ENCODE measurements around the gene RNMT.
"Not testable (repeated sequence)": the region's sequence is repeated elsewhere in the genome, so short reads cannot be mapped to it uniquely, and the experiment has no call there.

RNMT gene

GRCh38 chr18:13716916-13717315 is 9.6 kb upstream of the RNMT start:
- no peak for ATAC-seq
- Mint-ChIP-seq H3K9me3 (peaks cover 0 to under 1% of the 10 kb centered on the region in 2 donors), H3K4me1 (peaks cover 49% of the 10 kb centered on the region), H3K27ac (no peak overlapping the region), H3K27me3 (no peaks in the 10 kb centered on the region), H3K4me3 (no peak overlapping the region)
- no peak for DNase-seq

- Mint-ChIP-seq H3K9me3 (no peaks in the 10 kb centered on the region), H3K4me3 (no peak overlapping the region), H3K4me1 (peaks cover 67% of the 10 kb centered on the region), H3K27ac (no peak overlapping the region), H3K27me3 (no peaks in the 10 kb centered on the region)
- DNase-seq, result no peak
- ATAC-seq, result no peak
These were observed 6.3 kb upstream of the RNMT start for GRCh38 chr18:13720123-13720522.

- Mint-ChIP-seq H3K4me1 (peaks cover 74% of the 10 kb centered on the region), H3K27me3 (no peaks in the 10 kb centered on the region), H3K27ac (no peak overlapping the region), H3K9me3 (no peaks in the 10 kb centered on the region), H3K4me3 (no peak overlapping the region)
- DNase-seq (no peak), ATAC-seq (no peak)
These were observed 5.6 kb upstream of the RNMT start for GRCh38 chr18:13720847-13721246.

GRCh38 chr18:13725566-13726231 is 774 bp upstream of the RNMT start:
- H3K4me1 Mint-ChIP-seq, result peaks cover 74% of the 10 kb centered on the region
- H3K4me3 Mint-ChIP-seq, result peak overlapping the region; percentile 83 to 98
- ATAC-seq (no peak), DNase-seq (no peak)
- H3K9me3 Mint-ChIP-seq, result no peaks in the 10 kb centered on the region
- H3K27me3 Mint-ChIP-seq, result no peaks in the 10 kb centered on the region
- H3K27ac Mint-ChIP-seq, result peak overlapping the region; percentile 80 to 99

- H3K4me3 Mint-ChIP-seq, result peak overlapping the region; percentile 83 to 98
- H3K27ac Mint-ChIP-seq, result peak overlapping the region; percentile 98 to 99
- H3K4me1 Mint-ChIP-seq, result peaks cover 71% of the 10 kb centered on the region
- DNase-seq (peak in 1 of 2 donors; percentile 34), ATAC-seq (peak; percentile 35)
- no peaks in the 10 kb centered on the region for H3K27me3 Mint-ChIP-seq
- no peaks in the 10 kb centered on the region for H3K9me3 Mint-ChIP-seq
These were observed 479 bp downstream of the RNMT start for GRCh38 chr18:13726972-13727331.

- Mint-ChIP-seq H3K4me3 (no peak overlapping the region), H3K27ac (no peak overlapping the region), H3K9me3 (peaks cover 0 to 4% of the 10 kb centered on the region in 2 donors), H3K4me1 (peaks cover 44% of the 10 kb centered on the region), H3K27me3 (no peaks in the 10 kb centered on the region)
- no peak for ATAC-seq
- no peak for DNase-seq
These were observed 4.0 kb downstream of the RNMT start for GRCh38 chr18:13730481-13730880.

- Mint-ChIP-seq H3K4me3 (no peak overlapping the region), H3K27ac (no peak overlapping the region), H3K9me3 (peaks cover 0 to 4% of the 10 kb centered on the region in 2 donors), H3K4me1 (peaks cover 9% of the 10 kb centered on the region), H3K27me3 (no peaks in the 10 kb centered on the region)
- ATAC-seq (no peak), DNase-seq (no peak)
These were observed 9.2 kb downstream of the RNMT start for GRCh38 chr18:13735681-13736080.

- no peak overlapping the region for H3K27ac Mint-ChIP-seq
- no peak overlapping the region for H3K4me3 Mint-ChIP-seq
- no peak for DNase-seq
- ATAC-seq, result no peak
- no peaks in the 10 kb centered on the region for H3K9me3 Mint-ChIP-seq
- H3K4me1 Mint-ChIP-seq, result peaks cover 5% of the 10 kb centered on the region
- no peaks in the 10 kb centered on the region for H3K27me3 Mint-ChIP-seq
These were observed 19.2 kb downstream of the RNMT start for GRCh38 chr18:13745696-13746095.

- Mint-ChIP-seq H3K27me3 (no peaks in the 10 kb centered on the region), H3K27ac (no peak overlapping the region), H3K4me3 (no peak overlapping the region), H3K9me3 (no peaks in the 10 kb centered on the region), H3K4me1 (peaks cover 5% of the 10 kb centered on the region)
- no peak for DNase-seq
- ATAC-seq, result no peak
These were observed 20.2 kb downstream of the RNMT start for GRCh38 chr18:13746633-13747032.

GRCh38 chr18:13751599-13751998 is 25.1 kb downstream of the RNMT start:
- not testable (repeated sequence) for ATAC-seq, H3K9me3 Mint-ChIP-seq, DNase-seq, H3K27ac Mint-ChIP-seq, H3K27me3 Mint-ChIP-seq, H3K4me1 Mint-ChIP-seq, H3K4me3 Mint-ChIP-seq

GRCh38 chr18:13756261-13756660 is 29.8 kb downstream of the RNMT start:
- DNase-seq, result no peak
- no peaks in the 10 kb centered on the region for H3K4me1 Mint-ChIP-seq
- ATAC-seq, result no peak

GRCh38 chr18:13756671-13757070 is 30.2 kb downstream of the RNMT start:
- no peak for ATAC-seq
- Mint-ChIP-seq H3K27ac (no peak overlapping the region), H3K4me1 (no peaks in the 10 kb centered on the region), H3K9me3 (no peaks in the 10 kb centered on the region), H3K27me3 (no peaks in the 10 kb centered on the region), H3K4me3 (no peak overlapping the region)
- no peak for DNase-seq

More at GRCh38 chr18:13756261-13756660, 29.8 kb downstream of the RNMT start:
- H3K27me3 Mint-ChIP-seq, result no peaks in the 10 kb centered on the region
- no peak overlapping the region for H3K4me3 Mint-ChIP-seq
- H3K27ac Mint-ChIP-seq, result no peak overlapping the region
- no peaks in the 10 kb centered on the region for H3K9me3 Mint-ChIP-seq

- no peak for ATAC-seq
- H3K27ac Mint-ChIP-seq, result no peak overlapping the region
These were observed 32.1 kb downstream of the RNMT start for GRCh38 chr18:13758622-13759021.

GRCh38 chr18:13760047-13760446 is 33.6 kb downstream of the RNMT start:
- H3K9me3 Mint-ChIP-seq, result peaks cover 17 to 23% of the 10 kb centered on the region in 2 donors

More at GRCh38 chr18:13758622-13759021, 32.1 kb downstream of the RNMT start:
- Mint-ChIP-seq H3K4me3 (no peak overlapping the region), H3K4me1 (no peaks in the 10 kb centered on the region), H3K9me3 (peaks cover 6 to 8% of the 10 kb centered on the region in 2 donors), H3K27me3 (no peaks in the 10 kb centered on the region)
- DNase-seq, result no peak

GRCh38 chr18:13762690-13763439 is 36.4 kb downstream of the RNMT start:
- Mint-ChIP-seq H3K27me3 (no peaks in the 10 kb centered on the region), H3K4me3 (no peak overlapping the region), H3K9me3 (peaks cover 22 to 51% of the 10 kb centered on the region in 2 donors), H3K27ac (peak overlapping the region in 1 of 2 donors; percentile 22), H3K4me1 (no peaks in the 10 kb centered on the region)
- DNase-seq (no peak), ATAC-seq (no peak)

More at GRCh38 chr18:13760047-13760446, 33.6 kb downstream of the RNMT start:
- Mint-ChIP-seq H3K4me3 (no peak overlapping the region), H3K27me3 (no peaks in the 10 kb centered on the region), H3K4me1 (no peaks in the 10 kb centered on the region), H3K27ac (no peak overlapping the region)
- ATAC-seq (no peak), DNase-seq (no peak)

- ATAC-seq, result no peak
- Mint-ChIP-seq H3K27ac (no peak overlapping the region), H3K9me3 (peaks cover 0 to 11% of the 10 kb centered on the region in 2 donors), H3K27me3 (peaks cover 13% of the 10 kb centered on the region), H3K4me3 (no peak overlapping the region), H3K4me1 (no peaks in the 10 kb centered on the region)
- no peak for DNase-seq
These were observed 48.6 kb downstream of the RNMT start for GRCh38 chr18:13775058-13775457.
